ENCODE results near the gene COL4A2.
"Not testable (repeated sequence)": the region's sequence is repeated elsewhere in the genome, so short reads cannot be mapped to it uniquely, and the experiment has no call there.

GRCh38 chr13:110321573-110321972, 14.5 kb downstream of the COL4A2 start:
- not testable (repeated sequence) for TF ChIP-seq ATF3 (IDR thresholded peaks at IDR 0.05); POLR2A (IDR thresholded peaks at IDR 0.05; ENCODE audit: borderline replicate concordance, extremely low read depth, insufficient read depth, insufficient read length); JUND (IDR thresholded peaks at IDR 0.05); POLR2AphosphoS5 (IDR thresholded peaks at IDR 0.05; ENCODE audit: low read depth, low read length); YY1 (IDR thresholded peaks at IDR 0.05; ENCODE audit: extremely low read depth, insufficient replicate concordance, low read depth, low read length); ELF1 (IDR thresholded peaks at IDR 0.05; ENCODE audit: borderline replicate concordance, low read depth); EGR1 (IDR thresholded peaks at IDR 0.05; ENCODE audit: low read depth); ZNF274 (IDR thresholded peaks at IDR 0.05; ENCODE audit: low read depth, low read length); CEBPB (IDR thresholded peaks at IDR 0.05; ENCODE audit: low read depth)
- TF ChIP-seq, protein P1, sequence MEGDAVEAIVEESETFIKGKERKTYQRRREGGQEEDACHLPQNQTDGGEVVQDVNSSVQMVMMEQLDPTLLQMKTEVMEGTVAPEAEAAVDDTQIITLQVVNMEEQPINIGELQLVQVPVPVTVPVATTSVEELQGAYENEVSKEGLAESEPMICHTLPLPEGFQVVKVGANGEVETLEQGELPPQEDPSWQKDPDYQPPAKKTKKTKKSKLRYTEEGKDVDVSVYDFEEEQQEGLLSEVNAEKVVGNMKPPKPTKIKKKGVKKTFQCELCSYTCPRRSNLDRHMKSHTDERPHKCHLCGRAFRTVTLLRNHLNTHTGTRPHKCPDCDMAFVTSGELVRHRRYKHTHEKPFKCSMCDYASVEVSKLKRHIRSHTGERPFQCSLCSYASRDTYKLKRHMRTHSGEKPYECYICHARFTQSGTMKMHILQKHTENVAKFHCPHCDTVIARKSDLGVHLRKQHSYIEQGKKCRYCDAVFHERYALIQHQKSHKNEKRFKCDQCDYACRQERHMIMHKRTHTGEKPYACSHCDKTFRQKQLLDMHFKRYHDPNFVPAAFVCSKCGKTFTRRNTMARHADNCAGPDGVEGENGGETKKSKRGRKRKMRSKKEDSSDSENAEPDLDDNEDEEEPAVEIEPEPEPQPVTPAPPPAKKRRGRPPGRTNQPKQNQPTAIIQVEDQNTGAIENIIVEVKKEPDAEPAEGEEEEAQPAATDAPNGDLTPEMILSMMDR (IDR thresholded peaks at IDR 0.05 in 2 of 3, conservative IDR thresholded peaks at IDR 0.05 in 1 of 3; ENCODE audit: borderline replicate concordance in 1 of 3, insufficient read depth in 1 of 3, low read depth in 2 of 3, low read length in 2 of 3): not testable (repeated sequence)
